Measurements from ENCODE around the gene FNDC11.

FNDC11 gene

DNA sequence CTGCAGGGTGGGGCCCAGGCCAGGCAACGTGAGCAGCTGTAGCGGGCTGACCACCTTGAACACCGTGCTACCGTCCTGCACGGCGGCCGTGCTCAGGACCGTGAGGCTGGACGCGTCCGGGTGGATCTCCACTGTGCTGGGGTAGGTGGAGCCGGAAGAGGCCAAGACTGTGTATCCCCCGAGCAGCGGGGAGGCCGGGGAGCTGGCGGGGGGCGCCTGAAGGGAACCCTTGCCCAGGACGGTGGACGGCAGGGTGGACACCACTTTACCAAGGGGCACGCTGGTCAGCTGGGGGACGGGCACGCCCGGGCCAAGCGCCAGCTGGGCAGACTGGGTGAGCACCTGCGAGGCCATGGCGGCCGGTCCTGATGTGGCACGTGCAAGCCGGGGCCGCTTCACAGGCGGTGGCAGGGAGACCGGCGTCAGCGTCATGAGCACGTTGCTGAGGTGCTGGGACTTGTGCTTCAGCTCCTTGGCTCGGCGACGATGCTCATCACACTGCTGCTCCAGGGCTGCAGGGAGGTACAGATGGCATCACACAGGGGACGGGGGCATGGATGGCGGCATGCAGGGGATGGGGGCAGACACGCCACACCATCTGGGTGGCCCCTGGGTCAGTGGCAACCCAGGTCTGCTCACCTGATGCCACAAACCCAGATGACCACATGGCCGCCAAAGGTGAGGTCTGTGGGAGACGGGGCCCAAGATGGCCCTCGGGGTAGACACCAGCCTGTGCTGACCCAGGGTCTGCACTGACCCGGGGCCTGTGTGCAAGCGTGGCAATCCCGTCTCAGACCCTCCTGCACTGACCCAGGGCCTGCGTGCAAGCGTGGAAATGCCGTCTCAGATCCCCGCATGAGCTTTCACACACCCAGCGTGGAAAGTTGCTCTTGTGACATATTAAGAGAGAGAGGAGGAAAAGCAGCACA lies 36.5 kb downstream of the FNDC11 start:
- DNase-seq (ENCODE audit: low read depth in 1 of 2, low spot score in 1 of 2), result no peak
- Histone ChIP-seq H3K4me3 (replicated peaks; ENCODE audit: insufficient read depth, low read length) (no peak overlapping the region), H3K27me3 (ENCODE audit: insufficient read depth, poor library complexity, severe bottlenecking) (no peaks in the 10 kb centered on the region), H3K27ac (replicated peaks) (no peak overlapping the region)
- TF ChIP-seq SPI1 (IDR thresholded peaks at IDR 0.05; ENCODE audit: borderline replicate concordance, low read depth), result no peak
- TF ChIP-seq POLR2AphosphoS5 (IDR thresholded peaks at IDR 0.05; ENCODE audit: low read depth), result no peak
- no peak for TF ChIP-seq GABPA (IDR thresholded peaks at IDR 0.05; ENCODE audit: low read depth)
- TF ChIP-seq, protein P1, sequence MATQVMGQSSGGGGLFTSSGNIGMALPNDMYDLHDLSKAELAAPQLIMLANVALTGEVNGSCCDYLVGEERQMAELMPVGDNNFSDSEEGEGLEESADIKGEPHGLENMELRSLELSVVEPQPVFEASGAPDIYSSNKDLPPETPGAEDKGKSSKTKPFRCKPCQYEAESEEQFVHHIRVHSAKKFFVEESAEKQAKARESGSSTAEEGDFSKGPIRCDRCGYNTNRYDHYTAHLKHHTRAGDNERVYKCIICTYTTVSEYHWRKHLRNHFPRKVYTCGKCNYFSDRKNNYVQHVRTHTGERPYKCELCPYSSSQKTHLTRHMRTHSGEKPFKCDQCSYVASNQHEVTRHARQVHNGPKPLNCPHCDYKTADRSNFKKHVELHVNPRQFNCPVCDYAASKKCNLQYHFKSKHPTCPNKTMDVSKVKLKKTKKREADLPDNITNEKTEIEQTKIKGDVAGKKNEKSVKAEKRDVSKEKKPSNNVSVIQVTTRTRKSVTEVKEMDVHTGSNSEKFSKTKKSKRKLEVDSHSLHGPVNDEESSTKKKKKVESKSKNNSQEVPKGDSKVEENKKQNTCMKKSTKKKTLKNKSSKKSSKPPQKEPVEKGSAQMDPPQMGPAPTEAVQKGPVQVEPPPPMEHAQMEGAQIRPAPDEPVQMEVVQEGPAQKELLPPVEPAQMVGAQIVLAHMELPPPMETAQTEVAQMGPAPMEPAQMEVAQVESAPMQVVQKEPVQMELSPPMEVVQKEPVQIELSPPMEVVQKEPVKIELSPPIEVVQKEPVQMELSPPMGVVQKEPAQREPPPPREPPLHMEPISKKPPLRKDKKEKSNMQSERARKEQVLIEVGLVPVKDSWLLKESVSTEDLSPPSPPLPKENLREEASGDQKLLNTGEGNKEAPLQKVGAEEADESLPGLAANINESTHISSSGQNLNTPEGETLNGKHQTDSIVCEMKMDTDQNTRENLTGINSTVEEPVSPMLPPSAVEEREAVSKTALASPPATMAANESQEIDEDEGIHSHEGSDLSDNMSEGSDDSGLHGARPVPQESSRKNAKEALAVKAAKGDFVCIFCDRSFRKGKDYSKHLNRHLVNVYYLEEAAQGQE (IDR thresholded peaks at IDR 0.05; ENCODE audit: insufficient replicate concordance, low read depth), result no peak

DNA sequence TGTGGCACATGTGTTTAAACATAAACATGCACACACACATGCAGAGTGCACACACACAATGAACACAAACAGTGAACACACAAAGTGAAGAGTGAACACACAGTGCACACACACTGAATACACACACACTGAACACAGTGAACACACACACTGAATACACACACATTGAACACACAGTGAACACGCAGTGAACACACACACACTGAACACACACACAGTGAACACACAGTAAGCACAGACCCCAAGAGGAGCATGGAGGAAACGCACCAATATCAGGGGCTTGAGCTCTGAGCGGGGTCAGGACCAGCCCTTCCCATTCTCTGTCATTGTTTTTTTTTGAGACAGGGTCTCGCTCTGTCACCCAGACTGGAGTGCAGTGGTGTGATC lies 37.2 kb downstream of the FNDC11 start:
- DNase-seq (ENCODE audit: low read depth in 1 of 2, low spot score in 1 of 2), result no peak
- H3K27me3 ChIP-seq (ENCODE audit: insufficient read depth, poor library complexity, severe bottlenecking), result no peaks in the 10 kb centered on the region
- TF ChIP-seq POLR2AphosphoS5 (IDR thresholded peaks at IDR 0.05; ENCODE audit: low read depth) (no peak), GABPA (IDR thresholded peaks at IDR 0.05; ENCODE audit: low read depth) (no peak), SPI1 (IDR thresholded peaks at IDR 0.05; ENCODE audit: borderline replicate concordance, low read depth) (no peak)
- TF ChIP-seq, protein P1 (IDR thresholded peaks at IDR 0.05; ENCODE audit: insufficient replicate concordance, low read depth), result no peak
- TF ChIP-seq, protein P2, sequence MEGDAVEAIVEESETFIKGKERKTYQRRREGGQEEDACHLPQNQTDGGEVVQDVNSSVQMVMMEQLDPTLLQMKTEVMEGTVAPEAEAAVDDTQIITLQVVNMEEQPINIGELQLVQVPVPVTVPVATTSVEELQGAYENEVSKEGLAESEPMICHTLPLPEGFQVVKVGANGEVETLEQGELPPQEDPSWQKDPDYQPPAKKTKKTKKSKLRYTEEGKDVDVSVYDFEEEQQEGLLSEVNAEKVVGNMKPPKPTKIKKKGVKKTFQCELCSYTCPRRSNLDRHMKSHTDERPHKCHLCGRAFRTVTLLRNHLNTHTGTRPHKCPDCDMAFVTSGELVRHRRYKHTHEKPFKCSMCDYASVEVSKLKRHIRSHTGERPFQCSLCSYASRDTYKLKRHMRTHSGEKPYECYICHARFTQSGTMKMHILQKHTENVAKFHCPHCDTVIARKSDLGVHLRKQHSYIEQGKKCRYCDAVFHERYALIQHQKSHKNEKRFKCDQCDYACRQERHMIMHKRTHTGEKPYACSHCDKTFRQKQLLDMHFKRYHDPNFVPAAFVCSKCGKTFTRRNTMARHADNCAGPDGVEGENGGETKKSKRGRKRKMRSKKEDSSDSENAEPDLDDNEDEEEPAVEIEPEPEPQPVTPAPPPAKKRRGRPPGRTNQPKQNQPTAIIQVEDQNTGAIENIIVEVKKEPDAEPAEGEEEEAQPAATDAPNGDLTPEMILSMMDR (IDR thresholded peaks at IDR 0.05; ENCODE audit: insufficient read depth, low read length), result no peak
- no peak overlapping the region for H3K27ac ChIP-seq (replicated peaks)
- H3K4me3 ChIP-seq (replicated peaks; ENCODE audit: insufficient read depth, low read length), result no peak overlapping the region

DNA sequence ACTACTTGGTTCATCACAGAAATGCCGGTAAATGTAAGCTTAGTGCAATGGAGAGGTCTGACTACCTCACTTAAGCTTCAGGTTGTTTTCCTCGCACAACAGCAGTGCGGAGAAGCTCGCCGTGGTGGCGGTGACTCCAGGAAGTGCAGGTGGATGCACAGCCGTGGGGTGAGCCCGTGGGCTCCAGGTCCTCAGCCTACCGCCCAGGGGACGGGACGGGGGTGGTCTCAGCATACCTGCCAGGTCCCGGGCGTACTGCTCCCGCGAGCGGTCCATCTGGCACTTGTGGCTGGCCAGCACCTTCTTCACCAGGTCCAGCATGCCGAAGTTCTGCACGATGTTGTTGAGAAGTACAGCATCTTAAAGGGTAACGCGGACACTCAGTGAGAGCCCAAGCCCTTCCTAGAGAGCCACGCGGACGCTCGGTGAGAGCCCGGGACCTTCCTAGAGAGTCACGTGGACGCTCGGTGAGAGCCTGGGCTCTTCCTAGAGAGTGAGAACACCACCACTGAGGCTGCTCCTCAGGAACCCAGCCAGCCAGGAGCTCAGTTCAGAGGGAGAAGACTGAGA lies 37.9 kb downstream of the FNDC11 start:
- TF ChIP-seq POLR2AphosphoS5 (IDR thresholded peaks at IDR 0.05; ENCODE audit: low read depth) (no peak), GABPA (IDR thresholded peaks at IDR 0.05; ENCODE audit: low read depth) (no peak), SPI1 (IDR thresholded peaks at IDR 0.05; ENCODE audit: borderline replicate concordance, low read depth) (no peak)
- TF ChIP-seq, protein P2 (IDR thresholded peaks at IDR 0.05; ENCODE audit: insufficient read depth, low read length), result no peak
- TF ChIP-seq, protein P1 (IDR thresholded peaks at IDR 0.05; ENCODE audit: insufficient replicate concordance, low read depth), result no peak
- H3K27ac ChIP-seq (replicated peaks), result no peak overlapping the region
- no peak overlapping the region for H3K4me3 ChIP-seq (replicated peaks; ENCODE audit: insufficient read depth, low read length)
- H3K27me3 ChIP-seq (ENCODE audit: insufficient read depth, poor library complexity, severe bottlenecking), result no peaks in the 10 kb centered on the region
- DNase-seq (ENCODE audit: low read depth in 1 of 2, low spot score in 1 of 2), result no peak
